ENCODE results near the gene SKOR2. TPM values are rescaled to one million over a fixed set of nuclear protein-coding genes. Genes with fewer than 3 reads are reported as not detected.

SKOR2 gene
- polyA plus RNA-seq, 4 donors: not detected

Other genes starting within 250 kb of the SKOR2 start
- under 1 TPM in 1 of 4 donors, not detected in 3; 0.09 TPM for gene ELOA2, start 216.0 kb downstream of the SKOR2 start, polyA plus RNA-seq (ENCODE audit: insufficient read length in 4 of 4)
- 10 to 100 TPM; 38.8 to 78.5 (median 60.0) TPM for gene HDHD2, start 101.2 kb downstream of the SKOR2 start, polyA plus RNA-seq (ENCODE audit: insufficient read length in 4 of 4)
- gene IER3IP1, start 75.3 kb downstream of the SKOR2 start, polyA plus RNA-seq (ENCODE audit: insufficient read length in 4 of 4): 10 to 100 TPM; 25.4 to 45.9 (median 37.5) TPM